ENCODE data around the gene NRG3.

GRCh38 chr10:82084496-82084895, 209.5 kb downstream of the NRG3 start:
- TF ChIP-seq CTCF (IDR thresholded peaks at IDR 0.05) = no peak
- TF ChIP-seq EZH2 (IDR thresholded peaks at IDR 0.05; ENCODE audit: borderline replicate concordance, insufficient read depth, low read depth, low read length, poor library complexity, severe bottlenecking) = no peak
